SH-SY5Y (cell line): ENCODE data around the gene ELOVL6.

Experiments used
- GATA2 ChIP-seq: IDR thresholded peaks from 2 replicates; pipeline ENCODE4 v1.6.1; 2011; ENCODE audit warnings: mild to moderate bottlenecking, low read depth, low read length
- GATA3 ChIP-seq: IDR thresholded peaks from 2 replicates; pipeline ENCODE4 v1.6.1; 2011; ENCODE audit warnings: low read depth, mild to moderate bottlenecking, low read length, moderate library complexity

The ELOVL6 gene

DNA sequence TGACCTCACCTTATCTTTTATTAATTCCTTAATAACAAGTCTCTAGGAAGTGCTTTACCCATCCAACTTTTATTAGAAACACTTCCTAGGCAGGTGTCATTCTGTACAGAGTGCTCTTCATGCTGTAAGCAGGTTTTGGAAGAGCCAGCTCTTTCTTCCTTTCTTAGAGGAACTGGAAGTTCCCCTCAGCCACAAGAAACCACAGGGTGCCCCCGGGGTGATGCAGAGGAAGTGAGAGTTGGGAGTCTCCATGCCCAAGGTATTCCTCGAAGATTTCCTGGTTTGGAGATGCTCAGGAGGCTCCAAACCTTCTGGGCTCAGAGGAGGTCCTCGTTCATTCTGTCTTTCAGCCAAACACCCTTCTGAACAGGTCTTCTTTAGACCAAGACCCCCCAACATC lies 201.9 kb downstream of the ELOVL6 start:
- TF ChIP-seq GATA3 (no peak), GATA2 (no peak)
